HG03432 (cell line): ENCODE measurements around the gene BRMS1.

Source experiments
- ATAC-seq: cut with Tn5 transposase; IDR thresholded peaks from one replicate; pipeline ENCODE4 v1.9.1; 2021; ENCODE audit warnings: mild to moderate bottlenecking, moderate library complexity; ENCODE audit not compliant: unreplicated experiment

Gene BRMS1

DNA sequence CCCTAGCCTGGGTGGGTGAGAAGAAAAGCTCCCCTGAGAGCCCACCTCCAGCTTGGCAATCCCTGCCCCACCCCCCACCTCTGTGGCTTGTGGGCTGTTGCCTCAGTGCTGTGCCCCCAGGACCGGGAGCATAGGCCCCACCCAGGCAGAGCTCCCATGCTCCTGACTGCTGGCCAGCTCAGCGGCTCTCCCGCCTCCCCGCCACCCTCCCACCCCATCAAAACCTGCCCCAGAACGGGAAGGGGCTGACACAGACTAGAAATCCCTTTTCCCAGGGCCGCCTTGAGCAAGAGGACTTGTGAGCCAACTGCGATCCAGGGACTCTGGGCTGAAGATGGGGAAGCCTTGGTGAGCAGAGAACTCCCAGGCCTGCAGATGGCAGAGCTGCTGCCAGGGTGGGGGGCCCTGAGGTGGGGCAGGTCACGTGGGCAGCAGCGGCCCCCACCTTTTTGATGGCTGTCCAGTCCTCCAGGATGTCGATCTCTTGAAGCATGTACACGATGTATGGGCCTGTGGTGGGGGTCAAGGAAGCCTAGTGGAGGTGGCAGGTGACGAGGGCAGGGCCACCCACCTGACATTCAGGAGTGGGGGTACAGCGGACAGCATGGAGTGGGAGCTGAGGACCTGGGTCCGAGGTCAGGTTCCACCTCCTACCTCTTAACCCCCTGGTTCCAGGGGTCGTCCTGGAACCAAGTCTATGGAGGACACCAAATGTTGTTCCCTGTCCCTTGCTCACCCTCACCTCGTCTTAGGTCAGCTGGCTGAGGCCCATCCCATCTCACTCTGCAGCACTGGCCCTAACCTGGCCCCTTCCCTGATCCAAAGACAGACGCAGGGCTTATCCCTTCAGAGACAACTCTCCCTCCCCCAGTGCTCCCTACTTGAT, 6.4 kb downstream of the BRMS1 start:
- no peak for ATAC-seq

DNA sequence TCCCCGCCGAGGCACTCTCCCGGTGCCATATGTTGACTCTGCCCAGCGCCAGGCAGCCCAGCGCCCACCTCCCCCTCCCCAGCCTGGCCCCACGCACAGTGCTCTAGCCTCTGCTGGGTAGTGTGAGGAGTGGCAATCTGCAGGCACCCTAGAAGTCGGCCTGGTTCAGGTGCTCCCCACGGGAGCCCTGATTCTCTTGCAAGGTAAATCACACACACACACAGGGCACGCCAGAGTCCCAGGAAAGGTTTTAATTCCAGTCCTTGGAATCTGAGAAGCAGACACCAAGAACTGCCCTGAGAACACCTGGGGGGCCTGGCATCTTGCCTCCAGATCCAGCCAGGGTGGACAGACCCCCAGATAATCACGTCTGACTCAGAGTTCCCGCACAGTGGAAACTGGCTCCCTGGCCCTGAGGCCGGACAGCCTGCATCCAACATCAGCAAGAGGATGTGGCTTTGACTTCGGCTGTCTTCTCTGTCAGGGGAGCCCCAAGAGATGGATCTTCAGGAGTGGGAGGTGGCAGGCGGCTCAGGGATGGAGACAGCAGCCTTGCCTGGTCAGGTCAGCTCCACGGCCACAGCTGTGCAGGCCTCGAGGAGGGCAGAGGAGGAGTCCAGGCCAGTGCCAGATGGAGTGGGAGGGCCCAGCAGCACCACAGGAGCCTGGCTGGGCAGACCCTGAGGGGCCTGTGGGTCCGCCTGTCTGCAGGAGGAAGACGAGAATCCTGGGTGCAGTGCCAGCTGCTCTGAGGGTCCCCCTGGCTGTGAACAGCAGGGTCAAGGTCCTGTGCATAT, 7.6 kb downstream of the BRMS1 start:
- no peak for ATAC-seq

DNA sequence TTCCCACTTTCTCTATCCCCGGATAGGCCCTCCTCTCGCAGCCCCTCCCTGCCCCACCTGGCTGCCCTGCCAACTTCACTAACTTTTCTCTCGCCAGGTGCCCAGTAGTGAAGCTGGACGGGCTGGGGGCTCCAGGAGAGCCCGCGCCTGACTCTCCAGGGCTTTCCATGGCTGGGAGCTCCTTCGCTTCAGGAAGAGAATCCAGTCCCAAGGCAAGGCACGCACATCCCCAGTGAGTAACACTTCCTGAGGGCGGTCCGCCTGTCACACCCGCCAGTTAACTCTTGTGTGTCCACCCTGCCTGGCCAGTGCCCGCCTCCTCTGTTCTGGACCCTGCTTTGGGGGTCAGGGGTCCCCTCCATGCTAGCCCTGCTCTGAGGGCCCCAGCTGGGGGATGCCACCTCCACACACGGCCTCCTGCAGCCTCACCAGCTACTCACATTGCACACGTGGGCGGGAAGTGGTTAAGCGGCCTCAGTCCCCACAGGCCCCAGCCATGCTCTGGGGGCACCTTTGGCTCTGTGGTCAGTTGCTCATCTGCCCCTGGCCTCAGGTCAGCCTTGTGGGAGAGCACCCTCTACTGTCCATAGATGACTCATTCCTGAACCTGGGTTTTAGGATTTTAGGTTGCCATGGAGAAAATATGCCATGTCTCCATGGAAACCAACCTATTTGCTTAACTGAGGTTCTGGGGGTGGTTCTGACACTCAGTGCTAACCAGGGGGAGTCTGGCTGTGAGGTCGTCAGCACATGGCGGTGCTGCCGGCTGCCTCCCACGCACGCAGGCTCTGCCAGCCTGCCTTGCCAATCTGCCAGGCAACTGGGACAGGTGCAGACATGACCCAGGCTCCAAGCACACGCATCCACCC, 8.4 kb downstream of the BRMS1 start, which contains the start of gene RIN1:
RIN1 (minus strand) TSS at position 201 of the 869 bp plus-strand sequence; CDS start at position 169, 32 bp downstream.
- peak; percentile 75 for ATAC-seq

DNA sequence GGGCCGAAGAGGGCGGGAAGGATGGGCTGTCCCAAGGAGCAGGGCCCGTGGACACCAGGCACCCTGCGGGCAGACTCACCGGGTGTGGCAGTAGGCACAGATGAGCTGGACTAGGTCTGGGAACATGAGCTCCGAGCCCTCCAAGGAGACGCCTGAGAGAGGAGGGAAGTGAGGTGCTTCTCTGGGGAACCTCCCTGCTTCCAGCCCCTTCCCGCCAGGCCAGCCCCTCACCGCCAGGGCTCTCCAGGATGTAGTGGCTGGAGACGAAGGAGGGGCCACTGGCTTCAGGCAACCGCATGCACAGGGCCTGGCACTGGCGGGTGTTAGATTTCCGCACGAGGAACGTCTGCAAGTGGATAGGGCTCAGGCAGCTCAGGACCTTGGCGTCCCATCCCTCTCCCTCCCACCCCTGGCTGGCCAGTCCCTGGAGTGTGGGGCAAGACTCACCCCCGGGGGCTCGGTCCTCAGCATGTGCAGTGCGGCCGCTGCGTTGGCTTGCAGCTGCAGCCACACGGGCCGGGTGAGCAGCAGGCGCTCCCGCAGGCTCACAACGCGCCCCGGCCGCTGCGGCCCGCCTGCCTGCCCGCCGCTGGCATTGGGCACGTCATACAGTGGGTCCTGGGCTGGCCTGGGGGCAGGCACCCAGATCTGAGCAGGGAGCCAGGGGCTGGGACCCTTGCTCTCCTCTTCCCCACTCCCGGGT, 9.2 kb downstream of the BRMS1 start:
- no peak for ATAC-seq

DNA sequence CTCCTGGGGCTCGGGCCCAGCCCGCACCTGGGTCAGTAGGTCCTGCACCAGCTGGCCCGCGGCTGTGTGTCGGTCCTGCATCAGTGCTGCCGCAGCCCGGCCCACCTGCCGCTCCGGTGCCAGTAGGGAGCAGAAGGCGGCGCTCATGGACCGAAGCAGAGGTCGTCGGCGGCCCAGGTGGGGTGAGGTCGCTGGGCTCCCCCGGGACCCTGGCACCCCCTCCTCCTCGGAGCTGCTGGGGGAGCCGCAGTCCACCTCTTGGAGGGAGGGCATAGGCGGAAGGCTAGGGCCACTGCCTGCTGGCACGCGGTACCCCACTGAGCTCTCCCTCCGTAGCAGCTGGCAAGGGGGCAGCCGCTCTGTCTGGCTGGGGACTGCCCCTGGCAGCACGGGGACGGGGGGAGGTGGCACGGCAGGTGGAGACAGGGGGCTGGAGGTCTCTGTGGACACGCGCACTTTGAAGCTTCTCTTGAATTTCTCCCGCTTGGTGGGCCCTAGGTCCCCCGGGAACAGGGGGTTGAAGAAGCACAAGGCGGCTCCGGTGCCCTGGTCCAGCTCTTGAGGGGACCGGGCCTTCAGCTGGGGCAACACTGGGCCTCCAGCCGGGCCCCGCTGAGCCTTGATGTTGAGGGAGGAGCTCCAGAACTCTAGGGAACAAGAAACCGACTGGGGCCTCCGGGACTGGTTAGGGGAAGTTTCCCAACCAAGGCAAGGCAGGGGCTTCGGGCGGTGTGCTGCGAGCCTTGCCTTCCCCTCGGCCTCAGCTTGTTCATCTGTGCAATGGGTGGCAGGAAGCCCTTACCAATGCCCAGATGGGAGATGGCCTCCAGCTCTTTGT, 10.1 kb downstream of the BRMS1 start:
- ATAC-seq, result no peak

DNA sequence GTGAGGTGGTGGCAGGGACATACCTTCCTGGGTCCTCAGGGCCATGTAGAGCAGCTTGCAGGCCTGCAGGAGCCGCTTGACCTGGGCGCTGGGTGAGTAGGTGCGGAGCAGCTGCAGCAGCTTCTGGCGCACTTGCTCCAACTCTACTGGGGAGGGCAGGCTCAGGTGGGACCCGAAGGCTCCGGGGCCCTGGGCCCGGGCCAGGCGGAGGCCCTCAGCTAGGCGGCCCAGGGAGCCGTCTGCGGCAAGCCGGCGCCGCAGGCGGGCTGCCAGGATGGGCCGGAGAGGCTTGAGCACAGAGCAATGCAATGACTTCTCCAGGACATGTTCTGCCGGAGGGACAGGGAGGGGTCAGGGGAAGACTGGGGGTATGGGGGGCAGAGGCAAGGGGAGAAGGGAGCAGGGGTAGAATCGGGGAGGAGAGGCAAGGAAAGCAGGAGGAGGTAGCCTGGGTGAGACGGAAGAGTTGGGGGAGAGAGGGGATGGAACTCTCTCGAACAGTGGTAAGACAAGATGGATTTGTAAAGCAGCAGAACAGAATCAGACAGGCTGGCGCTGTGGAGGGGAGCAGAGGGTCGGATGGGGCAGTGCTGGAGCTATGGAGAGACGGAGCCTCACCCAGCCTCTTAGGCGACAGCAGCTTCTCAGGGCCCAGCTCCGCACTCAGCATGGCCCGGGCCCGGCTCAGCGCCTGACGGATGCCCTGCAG, 10.9 kb downstream of the BRMS1 start:
- ATAC-seq, result no peak

DNA sequence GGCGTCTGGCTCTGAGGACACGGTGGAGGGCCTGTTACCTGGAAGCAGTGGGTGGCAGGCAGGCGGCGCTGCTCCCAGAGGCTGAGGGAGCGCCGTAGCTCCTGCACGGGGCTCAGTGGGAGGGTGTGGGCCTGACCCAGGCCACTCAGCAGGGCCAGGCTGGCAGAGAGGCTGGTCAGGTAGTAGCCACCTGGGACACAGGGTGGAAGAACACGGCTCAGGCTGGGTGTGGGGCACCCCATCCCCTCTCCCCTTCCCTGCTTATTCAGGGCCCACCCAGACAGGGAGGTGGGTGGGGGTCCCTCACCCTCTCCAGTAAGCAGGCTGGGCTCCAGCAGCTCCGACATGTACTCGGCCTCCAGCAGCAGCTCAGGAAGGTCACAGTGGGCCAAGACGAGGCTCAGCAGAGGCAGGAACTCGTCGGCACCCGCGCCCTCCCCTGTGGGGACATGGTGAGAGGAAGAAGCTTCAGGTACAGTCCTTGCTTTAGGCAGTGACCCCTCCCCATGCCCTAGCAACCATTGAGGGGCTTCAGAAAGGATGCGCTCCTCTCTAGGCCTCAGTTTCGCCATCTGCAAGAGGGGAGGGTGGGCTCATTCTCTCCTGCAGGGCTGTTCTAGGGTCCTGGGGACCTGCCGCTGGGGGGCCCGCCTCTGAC, 11.6 kb downstream of the BRMS1 start:
- ATAC-seq, result no peak

DNA sequence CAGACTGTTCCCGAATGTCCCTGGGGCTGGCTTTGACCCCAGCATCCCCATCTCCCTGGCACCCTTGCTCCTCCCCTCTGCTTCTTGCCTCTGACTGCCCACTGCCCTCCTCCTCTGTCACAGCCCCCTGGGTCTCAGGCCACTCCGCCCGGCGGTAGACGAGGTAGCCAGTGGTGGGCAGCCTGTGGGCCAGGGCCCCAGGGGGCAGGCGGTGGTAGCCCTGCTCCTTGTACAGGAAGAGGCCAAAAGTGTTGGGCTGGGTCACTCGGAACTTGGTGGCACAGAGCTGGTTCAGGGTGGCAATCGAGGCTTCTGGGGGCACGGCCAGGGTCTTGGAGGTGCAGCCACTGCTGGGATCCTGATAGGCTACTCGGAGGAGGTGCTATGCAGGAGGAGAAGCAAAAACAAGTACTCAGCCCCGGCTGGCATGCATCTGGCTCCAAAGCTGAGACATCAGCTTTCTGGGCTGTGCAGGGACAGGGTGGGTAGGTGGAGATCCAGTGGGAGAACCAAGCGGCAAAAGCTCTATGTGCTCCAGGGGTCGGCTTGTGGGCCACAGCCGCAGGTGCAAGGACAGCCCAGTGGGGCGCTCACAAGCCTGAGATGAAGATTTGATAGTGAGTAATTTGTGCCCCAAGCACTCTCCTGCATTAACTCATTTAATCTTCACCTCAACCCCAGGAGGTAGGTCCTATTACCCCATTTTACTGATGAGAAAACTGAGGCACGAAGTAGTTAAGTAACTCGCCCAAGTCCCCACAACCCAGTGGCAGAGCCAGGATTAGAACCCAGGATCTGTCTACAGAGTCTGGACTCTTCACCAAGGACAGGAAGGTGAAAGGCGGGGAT, 12.3 kb downstream of the BRMS1 start:
- ATAC-seq, result no peak

DNA sequence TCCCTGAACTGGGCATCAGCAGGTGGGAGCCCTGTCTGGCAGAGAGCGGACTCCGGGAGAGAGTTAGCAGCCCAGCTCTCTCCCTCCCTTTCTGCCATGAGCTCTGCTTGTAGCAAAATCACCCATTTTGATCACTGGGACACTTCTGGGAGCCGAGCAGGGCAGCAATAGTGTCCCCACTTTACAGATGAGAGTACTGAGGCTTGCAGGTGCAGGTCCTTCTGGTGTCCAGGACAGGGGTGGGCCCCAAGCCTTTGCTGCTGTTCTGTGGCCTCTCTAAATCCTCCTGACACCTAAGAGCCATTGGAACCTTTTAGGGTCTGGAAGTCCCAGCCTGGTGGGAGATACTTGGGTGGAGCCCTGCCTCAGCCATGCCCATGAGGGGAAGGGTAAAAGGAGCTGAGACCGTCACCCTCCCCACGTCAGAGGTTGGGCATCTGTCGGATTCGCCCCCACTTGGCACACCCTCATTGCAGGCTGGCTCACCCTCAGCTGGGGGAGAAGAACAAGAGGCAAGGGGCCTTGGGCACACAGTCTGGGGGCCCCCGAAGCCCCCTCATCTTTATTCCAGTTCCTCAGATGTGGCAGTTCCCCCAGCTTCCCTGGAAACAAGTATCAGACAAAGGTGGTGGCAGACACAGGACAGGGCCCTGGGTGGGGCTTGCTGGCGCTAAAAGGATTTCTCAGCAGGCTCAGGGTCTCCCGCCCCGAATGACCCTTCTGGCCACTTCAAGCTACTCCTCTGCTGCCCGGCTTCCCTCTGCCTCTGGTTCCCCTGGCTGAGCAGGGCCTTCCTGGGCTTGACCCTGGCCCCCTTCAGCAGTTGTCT, 13.1 kb downstream of the BRMS1 start:
- ATAC-seq, result no peak

DNA sequence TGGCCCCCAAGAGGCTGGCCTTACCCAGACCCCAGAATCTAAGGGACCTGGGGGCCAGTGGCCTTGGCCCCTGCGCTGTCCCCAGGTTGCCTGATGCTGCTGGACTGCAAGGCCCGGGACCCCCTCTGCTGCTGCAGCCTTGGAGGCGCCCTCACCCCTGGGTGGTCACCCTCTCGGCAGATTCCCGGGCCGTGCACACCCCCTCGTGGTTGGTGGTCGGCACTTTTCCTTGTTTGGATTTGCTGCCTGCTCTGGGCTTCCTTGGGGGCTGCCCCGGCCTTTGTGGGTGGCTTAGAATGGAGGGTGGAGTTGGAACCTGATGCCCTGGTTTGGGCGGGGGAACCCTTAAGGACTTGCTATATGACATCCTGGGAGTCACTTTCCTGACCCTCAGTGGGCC, 14.0 kb downstream of the BRMS1 start:
- ATAC-seq, result no peak

DNA sequence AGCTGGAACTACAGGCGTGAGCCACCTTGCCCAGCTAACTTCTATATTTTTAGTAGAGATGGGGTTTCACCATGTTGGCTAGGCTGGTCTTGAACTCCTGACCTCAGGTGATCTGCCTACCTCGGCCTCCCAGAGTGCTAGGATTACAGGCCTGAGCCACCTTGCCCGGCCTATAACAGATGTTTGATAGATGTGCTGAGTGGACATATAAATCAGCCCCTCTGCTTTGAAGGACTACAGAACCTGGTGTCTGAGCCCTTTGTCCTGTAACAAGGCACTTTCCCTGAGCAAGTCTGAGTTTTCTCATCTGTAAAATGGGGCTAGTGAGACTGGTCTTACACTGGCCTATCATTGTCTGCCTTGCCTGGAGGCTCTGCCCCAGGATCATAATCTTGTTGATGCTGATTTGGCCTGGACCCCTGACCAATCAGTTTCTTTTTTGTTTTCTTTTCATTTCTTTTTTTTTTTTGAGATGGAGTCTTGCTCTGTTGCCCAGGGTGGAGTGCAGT, 15.7 kb downstream of the BRMS1 start:
- no peak for ATAC-seq

DNA sequence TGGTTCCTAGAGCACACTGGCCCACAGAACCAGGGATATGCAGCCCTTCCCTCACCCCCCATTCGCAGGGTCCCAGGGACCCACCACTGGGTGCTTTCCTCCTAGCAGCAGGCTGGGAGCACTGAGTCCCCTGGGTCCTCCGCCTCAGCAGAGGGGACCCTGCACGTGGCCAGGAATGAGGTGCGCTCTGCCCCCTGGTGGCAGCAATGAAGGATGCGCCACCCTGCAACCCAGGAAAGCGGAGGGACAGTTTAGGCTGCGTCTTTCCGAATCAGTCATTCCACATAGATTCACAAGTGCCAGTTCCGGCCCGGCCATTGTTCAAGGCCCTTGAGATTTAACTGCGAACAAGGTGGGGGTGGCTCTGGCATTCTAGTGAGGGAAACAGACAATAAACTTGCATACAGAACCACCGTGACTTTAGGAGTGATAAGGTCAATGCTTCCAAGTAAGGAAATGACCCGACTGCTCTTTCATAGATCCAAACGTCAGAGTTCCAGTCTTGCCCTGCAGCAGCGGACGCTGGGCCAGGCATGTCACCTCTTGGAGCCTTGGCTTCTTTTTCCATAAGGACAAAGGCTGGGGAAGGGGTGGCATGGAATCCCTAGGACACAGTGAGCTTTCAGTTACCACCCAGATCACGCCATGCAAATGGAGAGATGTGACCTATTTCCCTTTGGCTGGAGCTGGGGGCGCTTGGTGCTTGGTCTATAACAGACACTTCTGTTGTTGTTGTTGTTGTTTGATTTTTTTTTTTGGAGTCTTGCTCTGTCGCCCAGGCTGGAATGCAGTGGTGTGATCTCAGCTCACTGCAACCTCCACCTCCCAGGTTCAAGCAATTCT, 16.4 kb downstream of the BRMS1 start:
- ATAC-seq, result peak; percentile 70

DNA sequence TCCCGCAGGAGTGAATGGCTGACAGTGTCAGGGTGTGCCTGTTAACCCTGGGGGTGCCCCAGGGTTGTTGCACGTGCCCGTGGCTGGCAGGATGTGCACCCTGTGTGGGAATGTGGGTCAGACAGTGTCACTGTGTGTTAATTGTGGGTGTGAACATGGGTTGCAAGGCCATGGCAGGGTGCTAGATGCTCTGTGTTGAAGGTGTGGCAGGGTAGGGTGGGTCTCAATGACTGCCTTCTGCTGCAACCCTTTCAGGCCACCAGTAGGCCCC, 16.9 kb downstream of the BRMS1 start:
- ATAC-seq, result no peak

DNA sequence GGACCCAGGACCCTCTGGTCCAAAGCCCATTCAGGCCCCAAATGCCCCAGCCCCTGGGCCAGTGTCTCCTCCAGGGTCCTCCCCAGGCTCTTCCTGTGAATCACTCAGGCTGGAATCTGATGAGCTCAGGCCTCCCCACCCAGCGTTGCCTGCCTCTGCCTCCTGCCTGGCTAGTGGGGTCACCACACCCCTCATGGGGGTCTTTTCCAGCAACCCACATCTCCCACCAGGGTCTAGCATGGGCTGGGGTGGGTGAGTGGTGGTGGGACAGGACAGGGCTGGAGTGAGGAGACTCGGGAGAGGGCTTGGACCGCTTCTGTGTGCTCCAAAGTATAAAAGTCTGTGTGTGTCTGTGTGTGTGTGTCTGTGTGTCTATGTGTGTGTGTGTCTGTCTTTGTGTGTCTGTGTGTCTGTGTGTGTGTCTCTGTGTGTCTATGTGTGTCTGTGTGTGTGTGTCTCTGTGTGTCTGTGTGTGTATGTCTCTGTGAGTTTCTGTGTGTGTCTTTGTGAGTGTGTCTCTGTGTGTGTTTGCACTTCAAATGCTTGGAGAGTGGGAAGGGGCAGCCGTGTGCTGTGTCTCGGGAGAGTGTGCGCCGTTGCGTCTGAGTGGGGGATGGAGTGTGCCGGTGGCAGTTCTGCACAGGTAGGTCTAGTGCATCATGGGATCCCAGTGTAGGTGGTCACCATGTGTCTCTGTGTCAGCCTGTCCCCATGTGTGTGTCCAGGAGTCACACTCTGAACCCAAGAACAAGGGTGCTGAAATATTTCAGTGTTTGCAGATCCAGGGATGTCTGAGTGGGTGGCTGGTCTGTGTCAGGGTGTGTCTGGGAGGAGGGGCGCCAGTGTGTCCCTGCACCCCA, 17.5 kb downstream of the BRMS1 start:
- no peak for ATAC-seq
